Iris pigment epithelial cell (primary cell): ENCODE measurements around the gene SNX8.

Experiments used
- DNase-seq: peaks from one replicate; pipeline ENCODE4 v3.0.0-alpha.2; 2011; ENCODE audit warnings: low read depth

Gene SNX8

GRCh38 chr7:2289111-2289586 is 25.1 kb downstream of the SNX8 start:
- no peak for DNase-seq

- DNase-seq, result no peak
Measured at GRCh38 chr7:2288503-2288902, 25.7 kb downstream of the SNX8 start.

GRCh38 chr7:2287745-2288144 is 26.5 kb downstream of the SNX8 start:
- DNase-seq, result no peak

- no peak for DNase-seq
Measured at GRCh38 chr7:2283074-2283473, 31.2 kb downstream of the SNX8 start.

- DNase-seq, result no peak
Measured at GRCh38 chr7:2282185-2282751, 32.0 kb downstream of the SNX8 start.

- DNase-seq, result peak; percentile 48
Measured at GRCh38 chr7:2281541-2281940, 32.7 kb downstream of the SNX8 start.

- no peak for DNase-seq
Measured at GRCh38 chr7:2280424-2280823, 33.8 kb downstream of the SNX8 start.

- no peak for DNase-seq
Measured at GRCh38 chr7:2279896-2280295, 34.3 kb downstream of the SNX8 start.

GRCh38 chr7:2278026-2278425 is 36.2 kb downstream of the SNX8 start:
- DNase-seq, result no peak

- DNase-seq, result no peak
Measured at GRCh38 chr7:2276107-2276506, 38.1 kb downstream of the SNX8 start.

- no peak for DNase-seq
Measured at GRCh38 chr7:2275101-2275500, 39.1 kb downstream of the SNX8 start.

GRCh38 chr7:2274666-2275065 is 39.6 kb downstream of the SNX8 start:
- DNase-seq, result no peak

- DNase-seq, result no peak
Measured at GRCh38 chr7:2273866-2274265, 40.4 kb downstream of the SNX8 start.

- no peak for DNase-seq
Measured at GRCh38 chr7:2272031-2272430, 42.2 kb downstream of the SNX8 start.

GRCh38 chr7:2271273-2272026 is 42.8 kb downstream of the SNX8 start:
- no peak for DNase-seq

- no peak for DNase-seq
Measured at GRCh38 chr7:2270495-2270894, 43.7 kb downstream of the SNX8 start.

GRCh38 chr7:2269991-2270460 is 44.2 kb downstream of the SNX8 start:
- peak; percentile 69 for DNase-seq

- peak; percentile 56 for DNase-seq
Measured at GRCh38 chr7:2269089-2269990, 44.9 kb downstream of the SNX8 start.

- peak; percentile 46 for DNase-seq
Measured at GRCh38 chr7:2266911-2267310, 47.3 kb downstream of the SNX8 start.

GRCh38 chr7:2264158-2264557 is 50.1 kb downstream of the SNX8 start:
- DNase-seq, result no peak

GRCh38 chr7:2263176-2263575 is 51.1 kb downstream of the SNX8 start:
- no peak for DNase-seq

GRCh38 chr7:2261611-2262010 is 52.6 kb downstream of the SNX8 start:
- DNase-seq, result no peak

- DNase-seq, result no peak
Measured at GRCh38 chr7:2260820-2261219, 53.4 kb downstream of the SNX8 start.
